Activated CD8-positive, alpha-beta memory T cell treated with anti-CD3 and anti-CD28 coated beads, Interleukin-2, amount 10 ng/mL, durations not matched to agents 7 days and 5 days (primary cell): ENCODE results near the gene SYT14. TPM values are rescaled to one million over a fixed set of nuclear protein-coding genes. Genes with fewer than 3 reads are reported as not detected.
"Not testable (repeated sequence)": the region's sequence is repeated elsewhere in the genome, so short reads cannot be mapped to it uniquely, and the experiment has no call there.

Experiments used
- ATAC-seq: fragments of 150-1000 bp; cut with Tn5 transposase; one replicate; pipeline ENCODE4 v1.10.0; 2021; ENCODE audit warnings: moderate library complexity
- CTCF ChIA-PET: fragments of 350-600 bp; sonication (Branson Sonifier 250); formaldehyde crosslinking; loops from one replicate; lab custom pipeline; 2021; ENCODE audit warnings: antibody characterized with exemption; lab: Charles Lee
- DNase-seq: peaks from one replicate; pipeline ENCODE4 v3.0.0-alpha.2; 2020
- H3K27ac Mint-ChIP-seq: one replicate; pipeline ENCODE4 v1.8.0; 2021; ENCODE audit warnings: mild to moderate bottlenecking, mixed read lengths
- H3K27me3 Mint-ChIP-seq: one replicate; pipeline ENCODE4 v1.8.0; 2021; ENCODE audit warnings: mixed read lengths
- H3K36me3 Mint-ChIP-seq: one replicate; pipeline ENCODE4 v1.8.0; 2021; ENCODE audit warnings: mild to moderate bottlenecking, mixed read lengths
- H3K4me1 Mint-ChIP-seq: one replicate; pipeline ENCODE4 v1.8.0; 2021; ENCODE audit warnings: mixed read lengths
- H3K4me3 Mint-ChIP-seq: one replicate; pipeline ENCODE4 v1.8.0; 2021; ENCODE audit warnings: mild to moderate bottlenecking, moderate library complexity, mixed read lengths
- H3K9me3 Mint-ChIP-seq: one replicate; pipeline ENCODE4 v1.8.0; 2022; ENCODE audit warnings: low read depth, mixed read lengths
- total RNA-seq, 2 experiments: library from RNA; stranded (reverse); gene quantifications; one replicate each; pipeline ENCODE4 v1.2.3, GENCODE V29; 2021

Gene SYT14
- total RNA-seq, 2 experiments from 2014 or later = not detected

DNA sequence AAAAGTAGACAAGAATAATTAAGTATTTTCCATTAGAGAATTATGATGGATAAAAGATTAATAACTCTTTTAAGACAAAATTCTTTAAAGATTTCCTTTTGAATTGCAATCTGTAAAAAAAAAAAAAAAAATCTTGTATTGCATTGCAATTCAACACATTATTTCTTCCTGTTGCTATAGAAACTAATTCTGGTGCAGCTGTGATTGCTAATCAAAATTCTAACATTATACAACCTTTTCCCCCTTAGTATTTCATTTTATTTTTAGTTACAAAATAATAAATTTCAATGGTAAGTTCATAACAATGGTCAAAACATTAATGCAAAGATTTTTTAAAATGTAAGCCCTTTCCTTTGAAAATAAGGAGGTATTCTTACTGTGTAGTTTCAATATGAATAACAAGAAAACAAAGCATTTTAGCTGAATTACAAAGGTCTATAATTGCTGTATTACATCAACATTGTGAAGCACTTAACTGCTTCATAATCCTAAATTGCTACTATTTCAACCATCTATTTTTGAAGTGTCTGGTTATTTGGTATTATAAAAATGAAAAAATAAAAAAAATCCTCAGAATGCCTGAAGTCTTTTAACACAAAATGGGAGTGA, 135.0 kb downstream of the SYT14 start:
- H3K4me3 Mint-ChIP-seq = no peak overlapping the region
- no peaks in the 10 kb centered on the region for H3K36me3 Mint-ChIP-seq
- DNase-seq (no peak), ATAC-seq (no peak)
- CTCF ChIA-PET = no interaction called here
- no peaks in the 10 kb centered on the region for H3K27me3 Mint-ChIP-seq
- no peak overlapping the region for H3K27ac Mint-ChIP-seq
- H3K4me1 Mint-ChIP-seq = no peaks in the 10 kb centered on the region
- no peaks in the 10 kb centered on the region for H3K9me3 Mint-ChIP-seq

DNA sequence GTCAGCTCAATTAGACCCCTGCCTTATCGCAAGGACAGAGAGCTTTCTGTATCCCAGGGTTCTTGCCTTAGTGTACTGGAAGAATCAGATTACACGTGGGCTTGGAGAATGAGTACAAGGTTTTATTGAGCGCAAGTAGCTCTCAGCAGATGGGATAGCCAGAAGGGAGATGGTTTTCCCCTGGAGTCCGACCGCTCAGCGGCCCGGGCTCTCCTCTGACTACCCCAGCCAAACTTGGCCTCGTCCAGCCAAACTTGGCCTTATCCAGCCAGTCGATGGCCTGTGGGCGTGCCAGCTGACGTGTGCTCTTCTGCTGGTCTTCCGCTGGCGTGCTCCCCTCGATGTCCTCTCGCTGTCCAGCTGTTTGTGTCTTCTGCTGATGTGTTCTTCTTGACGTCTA, 136.9 kb downstream of the SYT14 start:
- no peaks in the 10 kb centered on the region for H3K36me3 Mint-ChIP-seq
- no peaks in the 10 kb centered on the region for H3K9me3 Mint-ChIP-seq
- ATAC-seq (no peak), DNase-seq (no peak)
- CTCF ChIA-PET = no interaction called here
- no peaks in the 10 kb centered on the region for H3K27me3 Mint-ChIP-seq
- no peak overlapping the region for H3K4me3 Mint-ChIP-seq
- H3K4me1 Mint-ChIP-seq = no peaks in the 10 kb centered on the region
- H3K27ac Mint-ChIP-seq = no peak overlapping the region

DNA sequence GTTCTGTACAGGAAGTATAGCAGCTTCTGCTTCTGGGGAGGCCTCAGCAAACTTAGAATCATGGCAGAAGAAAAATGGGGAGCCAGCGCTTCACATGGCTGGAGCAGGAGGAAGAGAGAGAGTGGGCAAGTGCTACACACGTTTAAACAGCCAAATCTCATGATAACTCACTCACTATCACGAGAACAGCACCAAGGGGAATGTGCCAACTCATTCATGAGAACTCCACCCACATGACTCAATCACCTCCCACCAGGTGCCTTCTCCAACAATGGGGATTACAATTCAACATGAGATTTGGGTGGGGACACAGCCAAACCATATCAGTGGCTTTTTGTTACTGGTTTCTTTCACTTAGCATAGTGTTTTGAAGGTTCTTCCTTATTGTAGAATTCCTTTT, 138.6 kb downstream of the SYT14 start:
- DNase-seq = no peak
- Mint-ChIP-seq H3K27ac (no peak overlapping the region), H3K36me3 (no peaks in the 10 kb centered on the region), H3K4me1 (no peaks in the 10 kb centered on the region), H3K9me3 (no peaks in the 10 kb centered on the region), H3K4me3 (no peak overlapping the region), H3K27me3 (no peaks in the 10 kb centered on the region)
- CTCF ChIA-PET = no interaction called here
- no peak for ATAC-seq

DNA sequence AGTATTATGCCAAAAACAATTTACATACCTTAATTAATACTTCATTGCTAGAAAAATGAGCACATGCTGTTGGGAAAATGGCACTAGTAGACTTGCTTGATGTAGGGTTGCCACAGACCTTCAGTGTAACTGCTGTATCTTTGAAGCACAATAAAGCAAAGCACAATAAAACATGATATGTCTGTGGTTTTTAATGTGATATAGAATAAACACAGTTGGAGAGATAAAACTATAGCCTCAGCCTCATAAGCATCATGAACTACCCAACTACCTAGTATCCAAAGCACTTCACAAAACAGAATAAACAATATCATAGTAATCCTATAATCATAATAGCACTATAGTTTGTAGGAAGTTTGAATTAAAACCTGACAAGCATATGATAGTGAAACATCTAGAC, 143.5 kb downstream of the SYT14 start:
- CTCF ChIA-PET = no interaction called here
- Mint-ChIP-seq H3K36me3 (no peaks in the 10 kb centered on the region), H3K9me3 (no peaks in the 10 kb centered on the region), H3K4me3 (no peak overlapping the region), H3K4me1 (no peaks in the 10 kb centered on the region), H3K27me3 (no peaks in the 10 kb centered on the region), H3K27ac (no peak overlapping the region)
- DNase-seq (no peak), ATAC-seq (no peak)

DNA sequence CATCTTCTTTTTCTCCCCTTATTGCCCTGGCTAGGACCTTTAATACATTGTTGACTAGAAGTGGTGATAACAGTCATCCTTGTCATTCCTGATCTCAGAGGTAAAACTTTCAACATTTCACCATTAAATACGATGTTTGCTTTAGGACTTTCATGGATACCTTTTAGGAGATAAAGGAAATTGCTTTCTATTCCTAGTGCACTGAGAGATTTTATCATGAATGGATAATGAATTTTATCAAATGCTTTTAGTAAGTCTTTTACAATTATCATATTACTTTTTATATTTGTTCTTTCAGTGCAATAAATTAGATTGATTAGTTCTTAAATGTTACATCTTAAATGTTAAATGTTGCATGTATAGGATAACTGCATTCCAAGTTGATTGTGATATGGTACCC, 147.3 kb downstream of the SYT14 start:
- Mint-ChIP-seq H3K4me3 (no peak overlapping the region), H3K36me3 (no peaks in the 10 kb centered on the region), H3K4me1 (no peaks in the 10 kb centered on the region), H3K9me3 (no peaks in the 10 kb centered on the region), H3K27me3 (no peaks in the 10 kb centered on the region), H3K27ac (no peak overlapping the region)
- CTCF ChIA-PET = no interaction called here
- ATAC-seq (no peak), DNase-seq (no peak)

DNA sequence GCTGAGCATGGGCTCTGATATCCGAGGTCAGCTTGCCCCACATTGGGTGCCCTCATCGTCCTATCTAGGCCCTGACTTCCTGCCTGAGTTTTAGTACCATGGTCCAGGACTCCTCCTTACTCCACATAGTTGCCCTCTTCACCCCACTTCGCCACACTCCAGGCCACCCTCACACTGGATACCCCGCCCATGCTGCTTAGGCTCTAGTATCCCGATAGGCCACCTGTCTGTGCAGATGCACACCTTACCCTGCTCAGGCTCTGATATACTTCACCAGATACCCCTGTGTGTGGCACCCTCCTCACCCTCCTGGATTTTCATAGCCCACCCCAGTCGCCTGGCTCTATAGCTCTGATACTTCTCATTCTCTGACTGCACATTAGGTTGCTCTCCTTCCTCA, 149.0 kb downstream of the SYT14 start:
- CTCF ChIA-PET = no interaction called here
- DNase-seq (no peak), ATAC-seq (no peak)
- no peaks in the 10 kb centered on the region for H3K4me1 Mint-ChIP-seq
- H3K4me3 Mint-ChIP-seq = no peak overlapping the region
- no peak overlapping the region for H3K27ac Mint-ChIP-seq
- no peaks in the 10 kb centered on the region for H3K9me3 Mint-ChIP-seq
- H3K27me3 Mint-ChIP-seq = no peaks in the 10 kb centered on the region
- no peaks in the 10 kb centered on the region for H3K36me3 Mint-ChIP-seq

DNA sequence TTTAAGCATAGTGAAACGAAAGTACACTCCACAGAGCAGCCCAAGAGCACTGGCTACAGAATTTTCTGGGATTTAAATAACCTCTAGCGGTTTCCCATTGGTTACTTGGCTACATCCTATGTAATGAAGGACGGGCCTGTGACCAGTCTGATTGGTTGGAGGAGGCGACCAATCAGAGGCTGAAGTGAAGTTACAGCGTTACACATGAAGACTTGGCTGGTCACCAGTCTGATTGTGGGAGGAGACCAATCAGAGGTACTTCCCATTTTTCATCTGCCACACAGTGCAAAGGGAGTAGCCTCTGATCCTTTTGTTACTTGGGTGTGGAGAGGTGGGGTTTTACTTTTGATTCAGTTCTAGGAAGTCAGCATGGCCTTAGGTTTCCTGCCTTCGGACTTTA, 151.8 kb downstream of the SYT14 start:
- Mint-ChIP-seq H3K36me3 (no peaks in the 10 kb centered on the region), H3K4me3 (no peak overlapping the region), H3K27ac (no peak overlapping the region), H3K9me3 (no peaks in the 10 kb centered on the region), H3K4me1 (no peaks in the 10 kb centered on the region), H3K27me3 (peaks cover 2% of the 10 kb centered on the region)
- no peak for ATAC-seq
- no peak for DNase-seq
- CTCF ChIA-PET = no interaction called here

DNA sequence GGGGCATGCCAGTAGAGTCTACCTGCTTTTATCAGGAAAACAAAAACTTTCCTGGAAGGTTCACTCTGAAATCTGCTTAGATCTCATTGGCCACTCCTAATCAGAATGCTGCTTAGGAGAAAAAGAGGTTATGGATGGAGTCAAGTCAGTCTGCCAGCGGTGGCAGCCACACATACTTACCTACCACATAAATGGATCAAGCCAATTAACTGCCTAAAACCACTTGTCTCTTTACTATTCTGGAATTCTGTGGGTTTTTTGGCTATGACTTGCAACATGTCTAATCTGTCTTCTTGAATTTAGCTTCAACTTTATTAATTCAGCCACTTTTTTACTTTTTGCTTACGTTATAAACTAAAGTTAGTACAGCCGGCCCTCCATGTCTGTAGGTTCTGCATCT, 154.3 kb downstream of the SYT14 start:
- Mint-ChIP-seq H3K27me3 (peaks cover 2% of the 10 kb centered on the region), H3K36me3 (no peaks in the 10 kb centered on the region), H3K4me3 (no peak overlapping the region), H3K27ac (no peak overlapping the region), H3K9me3 (no peaks in the 10 kb centered on the region), H3K4me1 (no peaks in the 10 kb centered on the region)
- DNase-seq (no peak), ATAC-seq (no peak)
- CTCF ChIA-PET = no interaction called here

DNA sequence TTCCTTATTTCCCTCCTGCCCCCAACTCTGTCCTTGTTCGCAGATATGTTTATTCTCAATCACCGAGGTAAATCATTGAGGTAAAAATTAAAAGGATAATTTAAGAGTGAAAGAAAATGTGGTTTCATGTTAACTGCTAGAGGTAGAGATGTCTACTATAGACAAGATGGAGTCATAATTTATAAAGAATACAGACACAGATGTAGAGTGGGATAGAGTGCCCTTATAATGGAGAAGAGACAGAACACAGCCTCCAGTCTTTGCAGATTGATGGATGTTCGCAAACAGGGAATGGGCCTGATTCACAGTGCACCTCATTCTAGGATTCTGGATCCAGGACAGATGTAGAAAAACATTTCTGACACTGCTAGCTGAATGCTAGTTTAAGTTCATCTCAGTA, 155.4 kb downstream of the SYT14 start:
- H3K4me3 Mint-ChIP-seq = no peak overlapping the region
- no peak for DNase-seq
- no peaks in the 10 kb centered on the region for H3K36me3 Mint-ChIP-seq
- no peak for ATAC-seq
- no peaks in the 10 kb centered on the region for H3K4me1 Mint-ChIP-seq
- no peak overlapping the region for H3K27ac Mint-ChIP-seq
- CTCF ChIA-PET = no interaction called here
- H3K27me3 Mint-ChIP-seq = peaks cover 2% of the 10 kb centered on the region
- H3K9me3 Mint-ChIP-seq = no peaks in the 10 kb centered on the region

DNA sequence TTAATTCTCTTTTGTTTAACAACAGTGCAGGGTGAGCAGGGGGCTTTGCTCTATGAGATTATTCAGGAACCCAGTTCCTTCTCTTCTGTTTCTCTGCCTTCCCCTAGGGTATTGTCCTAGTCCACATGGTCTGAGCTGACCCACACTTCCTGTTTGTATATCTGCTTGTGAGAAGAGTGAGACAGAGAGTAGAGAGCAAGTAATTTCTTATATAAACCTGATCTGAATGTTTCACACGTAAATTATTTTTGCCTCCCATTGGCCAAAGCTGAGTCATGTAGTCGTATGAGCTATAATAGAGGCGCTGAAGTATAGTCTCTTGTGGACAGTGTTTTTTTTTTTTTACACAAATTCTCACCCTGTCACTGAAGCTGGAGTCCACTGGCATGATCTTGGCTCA, 160.3 kb downstream of the SYT14 start:
- Mint-ChIP-seq H3K4me3 (no peak overlapping the region), H3K9me3 (no peaks in the 10 kb centered on the region), H3K27ac (no peak overlapping the region), H3K27me3 (peaks cover 4% of the 10 kb centered on the region), H3K4me1 (no peaks in the 10 kb centered on the region), H3K36me3 (no peaks in the 10 kb centered on the region)
- CTCF ChIA-PET = no interaction called here
- no peak for ATAC-seq
- no peak for DNase-seq

DNA sequence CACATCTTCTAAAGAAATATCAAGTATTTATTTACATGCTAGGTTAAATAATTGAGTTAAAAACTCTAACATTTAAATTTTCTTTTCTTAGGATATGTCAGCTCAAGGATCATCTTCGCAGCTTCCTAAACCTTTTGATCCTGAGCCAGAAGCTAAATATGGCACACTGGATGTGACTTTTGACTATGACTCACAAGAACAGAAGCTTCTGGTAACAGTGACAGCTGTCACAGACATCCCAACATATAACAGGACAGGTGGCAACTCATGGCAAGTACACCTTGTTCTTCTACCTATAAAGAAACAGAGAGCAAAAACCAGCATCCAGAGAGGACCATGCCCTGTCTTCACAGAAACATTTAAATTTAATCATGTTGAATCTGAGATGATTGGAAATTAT, 161.9 kb downstream of the SYT14 start:
- H3K27me3 Mint-ChIP-seq = peaks cover 2% of the 10 kb centered on the region
- DNase-seq = no peak
- no peaks in the 10 kb centered on the region for H3K4me1 Mint-ChIP-seq
- H3K36me3 Mint-ChIP-seq = no peaks in the 10 kb centered on the region
- no peak overlapping the region for H3K4me3 Mint-ChIP-seq
- no peaks in the 10 kb centered on the region for H3K9me3 Mint-ChIP-seq
- no peak for ATAC-seq
- CTCF ChIA-PET = no interaction called here
- no peak overlapping the region for H3K27ac Mint-ChIP-seq

DNA sequence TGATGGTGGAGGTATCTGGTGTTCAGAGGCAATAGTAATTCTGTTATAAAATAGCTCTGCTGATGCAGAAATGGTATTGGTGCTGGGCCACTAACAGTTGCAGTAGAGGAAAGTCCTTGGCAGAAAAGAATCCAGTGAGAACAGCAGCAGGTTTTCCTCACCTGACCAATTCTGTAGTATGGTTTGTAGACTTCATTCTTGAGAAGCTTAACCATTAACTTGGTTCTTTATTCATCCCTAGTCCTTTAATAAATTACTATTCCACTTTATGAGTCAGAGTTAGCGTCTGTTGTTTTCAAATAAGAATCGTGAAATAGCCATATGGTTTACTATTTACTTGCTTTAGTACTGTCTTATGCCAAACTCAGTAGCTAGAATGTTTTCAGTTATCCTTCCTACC, 166.1 kb downstream of the SYT14 start:
- DNase-seq (no peak), ATAC-seq (no peak)
- CTCF ChIA-PET = no interaction called here
- no peak overlapping the region for H3K27ac Mint-ChIP-seq
- no peaks in the 10 kb centered on the region for H3K36me3 Mint-ChIP-seq
- peaks cover 2% of the 10 kb centered on the region for H3K27me3 Mint-ChIP-seq
- H3K4me3 Mint-ChIP-seq = no peak overlapping the region
- H3K9me3 Mint-ChIP-seq = no peaks in the 10 kb centered on the region
- H3K4me1 Mint-ChIP-seq = no peaks in the 10 kb centered on the region

DNA sequence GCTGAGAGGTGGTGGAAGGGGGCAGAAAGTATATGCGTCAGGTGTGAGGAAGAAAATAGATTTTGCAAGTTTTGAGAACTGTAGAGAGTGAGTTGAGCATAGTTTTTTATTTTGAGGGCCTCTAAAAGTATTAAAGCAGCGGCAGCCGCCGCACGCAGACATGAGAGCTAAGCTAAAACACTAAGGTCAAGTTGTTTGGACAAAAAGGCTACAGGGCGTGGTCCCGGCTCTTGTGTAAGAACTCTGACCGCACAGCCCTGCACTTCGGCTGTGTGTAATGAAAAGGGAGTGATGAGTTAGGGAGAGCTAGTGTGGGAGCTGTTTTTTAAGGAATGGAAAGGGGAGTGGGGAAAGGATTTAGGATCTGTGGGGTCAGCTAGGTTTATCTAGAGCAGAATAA, 174.9 kb downstream of the SYT14 start:
- H3K27me3 Mint-ChIP-seq, DNase-seq, H3K4me3 Mint-ChIP-seq, ATAC-seq, H3K36me3 Mint-ChIP-seq, H3K4me1 Mint-ChIP-seq, H3K27ac Mint-ChIP-seq, H3K9me3 Mint-ChIP-seq, CTCF ChIA-PET: not testable (repeated sequence)

DNA sequence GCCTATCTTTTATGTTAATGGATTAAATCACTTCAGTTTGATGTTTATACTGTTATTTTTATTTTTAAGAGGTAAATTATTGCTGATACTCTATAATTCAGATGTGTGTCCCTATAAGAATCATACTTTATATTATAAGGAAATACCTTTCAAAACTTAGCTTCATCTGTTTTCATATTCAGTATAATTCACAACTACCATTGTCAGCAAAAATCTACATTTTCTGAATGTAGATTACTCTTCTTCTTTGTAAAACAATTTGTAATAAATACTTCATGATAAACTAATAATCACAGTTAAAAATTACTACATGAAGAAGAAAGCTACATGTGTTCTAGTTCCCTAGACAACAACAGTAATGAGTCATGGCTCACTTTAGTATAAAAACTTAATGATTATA, 179.2 kb downstream of the SYT14 start:
- no peaks in the 10 kb centered on the region for H3K9me3 Mint-ChIP-seq
- no peak overlapping the region for H3K4me3 Mint-ChIP-seq
- H3K4me1 Mint-ChIP-seq = no peaks in the 10 kb centered on the region
- H3K27me3 Mint-ChIP-seq = no peaks in the 10 kb centered on the region
- no peaks in the 10 kb centered on the region for H3K36me3 Mint-ChIP-seq
- H3K27ac Mint-ChIP-seq = no peak overlapping the region
- CTCF ChIA-PET = no interaction called here
- DNase-seq = no peak
- ATAC-seq = no peak

DNA sequence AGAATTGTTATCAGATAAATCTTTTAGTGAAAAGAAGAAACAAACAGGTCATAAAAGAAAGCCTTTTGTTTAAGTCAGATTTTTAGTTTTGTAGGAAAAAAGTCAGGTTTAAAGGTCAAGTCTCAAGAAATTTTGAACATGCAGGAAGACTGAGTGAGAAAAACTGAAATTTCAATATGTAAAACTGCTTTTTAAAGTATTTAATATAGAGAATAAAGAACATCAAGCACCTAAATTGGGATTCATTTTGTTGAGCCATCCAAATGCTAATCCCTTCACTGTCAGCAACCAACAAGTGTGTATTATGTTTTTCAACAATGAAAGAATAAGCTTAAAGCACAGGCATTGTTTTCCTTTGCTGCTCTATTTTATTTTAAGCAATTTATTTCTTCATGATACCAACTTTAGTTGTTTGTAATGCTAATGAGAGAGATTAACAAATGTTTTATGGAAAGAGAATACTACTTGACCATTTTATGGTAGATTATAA, 179.7 kb downstream of the SYT14 start:
- Mint-ChIP-seq H3K27ac (no peak overlapping the region), H3K9me3 (no peaks in the 10 kb centered on the region), H3K4me1 (no peaks in the 10 kb centered on the region), H3K4me3 (no peak overlapping the region), H3K27me3 (no peaks in the 10 kb centered on the region), H3K36me3 (no peaks in the 10 kb centered on the region)
- DNase-seq (no peak), ATAC-seq (no peak)
- CTCF ChIA-PET = no interaction called here
